Putamen (tissue), 1 donor: ENCODE results near the gene ENPP6.

Source experiments
- DNase-seq: peaks from one replicate; pipeline ENCODE4 v3.0.0-alpha.2; 2016; ENCODE audit warnings: low spot score

ENPP6 gene

GRCh38 chr4:184190711-184191110 lies 27.0 kb downstream of the ENPP6 start:
- DNase-seq, result peak; percentile 38

GRCh38 chr4:184189966-184190365 lies 27.7 kb downstream of the ENPP6 start:
- no peak for DNase-seq

GRCh38 chr4:184188443-184189400 lies 29.0 kb downstream of the ENPP6 start:
- DNase-seq, result no peak

- DNase-seq, result no peak
These were observed 40.4 kb downstream of the ENPP6 start for GRCh38 chr4:184177271-184177670.

GRCh38 chr4:184174571-184175488 lies 42.8 kb downstream of the ENPP6 start:
- no peak for DNase-seq

GRCh38 chr4:184171011-184171410 lies 46.7 kb downstream of the ENPP6 start:
- no peak for DNase-seq

GRCh38 chr4:184169225-184169867 lies 48.3 kb downstream of the ENPP6 start:
- no peak for DNase-seq

GRCh38 chr4:184168406-184169019 lies 49.2 kb downstream of the ENPP6 start:
- peak; percentile 67 for DNase-seq

GRCh38 chr4:184167576-184167975 lies 50.1 kb downstream of the ENPP6 start:
- DNase-seq, result no peak

GRCh38 chr4:184166736-184167135 lies 50.9 kb downstream of the ENPP6 start:
- no peak for DNase-seq

GRCh38 chr4:184165291-184165690 lies 52.4 kb downstream of the ENPP6 start:
- no peak for DNase-seq

- DNase-seq, result peak; percentile 12
These were observed 53.9 kb downstream of the ENPP6 start for GRCh38 chr4:184163813-184164212.

- DNase-seq, result no peak
These were observed 55.1 kb downstream of the ENPP6 start for GRCh38 chr4:184162596-184162995.

GRCh38 chr4:184157322-184157721 lies 60.4 kb downstream of the ENPP6 start:
- DNase-seq, result no peak

- DNase-seq, result peak; percentile 55
These were observed 61.3 kb downstream of the ENPP6 start for GRCh38 chr4:184156163-184156920.

GRCh38 chr4:184154199-184154598 lies 63.5 kb downstream of the ENPP6 start:
- DNase-seq, result no peak

- DNase-seq, result no peak
These were observed 63.9 kb downstream of the ENPP6 start for GRCh38 chr4:184153781-184154180.

- DNase-seq, result no peak
These were observed 65.6 kb downstream of the ENPP6 start for GRCh38 chr4:184151988-184152485.

- no peak for DNase-seq
These were observed 67.4 kb downstream of the ENPP6 start for GRCh38 chr4:184150102-184150839.
